ENCODE data around the gene CLEC18A. TPM values are rescaled to one million over a fixed set of nuclear protein-coding genes. Genes with fewer than 3 reads are reported as not detected.

Gene CLEC18A
- polyA plus RNA-seq, 1 experiment = not detected

- ChIA-PET POLR2A (no interaction called here), CTCF (interaction anchor here (1.7 to 2.4 kb wide), 2 partner anchors 10 to 143 kb away, joined by 3 to 12 read pairs; no protein-coding TSS in a partner anchor)
- no peaks in the 10 kb centered on the region; the same call in 1 of the 2 replicates for H3K9me3 ChIP-seq (ENCODE audit: control insufficient read depth, insufficient read depth, low read length)
- H3K4me3 ChIP-seq (ENCODE audit: low read depth, low read length) = no peak overlapping the region
- TF ChIP-seq, protein P1, sequence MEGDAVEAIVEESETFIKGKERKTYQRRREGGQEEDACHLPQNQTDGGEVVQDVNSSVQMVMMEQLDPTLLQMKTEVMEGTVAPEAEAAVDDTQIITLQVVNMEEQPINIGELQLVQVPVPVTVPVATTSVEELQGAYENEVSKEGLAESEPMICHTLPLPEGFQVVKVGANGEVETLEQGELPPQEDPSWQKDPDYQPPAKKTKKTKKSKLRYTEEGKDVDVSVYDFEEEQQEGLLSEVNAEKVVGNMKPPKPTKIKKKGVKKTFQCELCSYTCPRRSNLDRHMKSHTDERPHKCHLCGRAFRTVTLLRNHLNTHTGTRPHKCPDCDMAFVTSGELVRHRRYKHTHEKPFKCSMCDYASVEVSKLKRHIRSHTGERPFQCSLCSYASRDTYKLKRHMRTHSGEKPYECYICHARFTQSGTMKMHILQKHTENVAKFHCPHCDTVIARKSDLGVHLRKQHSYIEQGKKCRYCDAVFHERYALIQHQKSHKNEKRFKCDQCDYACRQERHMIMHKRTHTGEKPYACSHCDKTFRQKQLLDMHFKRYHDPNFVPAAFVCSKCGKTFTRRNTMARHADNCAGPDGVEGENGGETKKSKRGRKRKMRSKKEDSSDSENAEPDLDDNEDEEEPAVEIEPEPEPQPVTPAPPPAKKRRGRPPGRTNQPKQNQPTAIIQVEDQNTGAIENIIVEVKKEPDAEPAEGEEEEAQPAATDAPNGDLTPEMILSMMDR (IDR thresholded peaks at IDR 0.05; ENCODE audit: low read depth, low read length) = no peak
- DNase-seq (ENCODE audit: low read depth, low spot score) = no peak
- H3K27me3 ChIP-seq (ENCODE audit: control insufficient read depth, insufficient read depth, low read length) = no peaks in the 10 kb centered on the region
- no peak overlapping the region for H3K27ac ChIP-seq (ENCODE audit: low read depth, low read length)
Observed at GRCh38 chr16:69939821-69940585, 11.1 kb upstream of the CLEC18A start.

GRCh38 chr16:69940676-69941075 lies 10.5 kb upstream of the CLEC18A start:
- TF ChIP-seq, protein P1 (IDR thresholded peaks at IDR 0.05; ENCODE audit: low read depth, low read length) = no peak
- CTCF ChIA-PET = interaction anchor here (1.7 to 2.4 kb wide), 2 partner anchors 11 to 144 kb away, joined by 3 to 12 read pairs; no protein-coding TSS in a partner anchor

GRCh38 chr16:69941251-69942098 lies 9.7 kb upstream of the CLEC18A start:
- Histone ChIP-seq H3K9me3 (ENCODE audit: control insufficient read depth, insufficient read depth, low read length) (no peaks in the 10 kb centered on the region; the same call in 1 of the 2 replicates), H3K27ac (ENCODE audit: low read depth, low read length) (no peak overlapping the region), H3K4me3 (ENCODE audit: low read depth, low read length) (no peak overlapping the region), H3K27me3 (ENCODE audit: control insufficient read depth, insufficient read depth, low read length) (no peaks in the 10 kb centered on the region)
- TF ChIP-seq, protein P1 (IDR thresholded peaks at IDR 0.05; ENCODE audit: low read depth, low read length) = no peak
- ChIA-PET CTCF (interaction anchor here (0.8 to 1.7 kb wide), 2 partner anchors 11 to 145 kb away, joined by 3 to 4 read pairs; no protein-coding TSS in a partner anchor), POLR2A (no interaction called here)
- DNase-seq (ENCODE audit: low read depth, low spot score) = no peak

More at GRCh38 chr16:69940676-69941075, 10.5 kb upstream of the CLEC18A start:
- Histone ChIP-seq H3K27ac (ENCODE audit: low read depth, low read length) (no peak overlapping the region), H3K27me3 (ENCODE audit: control insufficient read depth, insufficient read depth, low read length) (no peaks in the 10 kb centered on the region), H3K4me3 (ENCODE audit: low read depth, low read length) (no peak overlapping the region), H3K9me3 (ENCODE audit: control insufficient read depth, insufficient read depth, low read length) (no peaks in the 10 kb centered on the region; the same call in 1 of the 2 replicates)
- POLR2A ChIA-PET = no interaction called here
- no peak for DNase-seq (ENCODE audit: low read depth, low spot score)

GRCh38 chr16:69942099-69942491 lies 9.0 kb upstream of the CLEC18A start:
- no peaks in the 10 kb centered on the region; the same call in 1 of the 2 replicates for H3K9me3 ChIP-seq (ENCODE audit: control insufficient read depth, insufficient read depth, low read length)
- CTCF ChIA-PET = interaction anchor here (0.8 to 1.7 kb wide), 2 partner anchors 12 to 146 kb away, joined by 3 to 4 read pairs; no protein-coding TSS in a partner anchor
- no peaks in the 10 kb centered on the region for H3K27me3 ChIP-seq (ENCODE audit: control insufficient read depth, insufficient read depth, low read length)
- DNase-seq (ENCODE audit: low read depth, low spot score) = no peak
- TF ChIP-seq, protein P1 (IDR thresholded peaks at IDR 0.05; ENCODE audit: low read depth, low read length) = no peak
- H3K4me3 ChIP-seq (ENCODE audit: low read depth, low read length) = no peak overlapping the region
- POLR2A ChIA-PET = no interaction called here
- H3K27ac ChIP-seq (ENCODE audit: low read depth, low read length) = no peak overlapping the region

All from AG04450 (cell line).